Measurements from ENCODE around the gene NCOA5. TPM values are rescaled to one million over a fixed set of nuclear protein-coding genes. Genes with fewer than 3 reads are reported as not detected.
A peak's percentile ranks its signal among the peaks of the same experiment; 100 is the strongest.
"Not testable (repeated sequence)": the region's sequence is repeated elsewhere in the genome, so short reads cannot be mapped to it uniquely, and the experiment has no call there.

NCOA5 gene
- total and polyA plus RNA-seq, 9 of the 15 experiments (the other 6 are each of a cell fraction or from before 2014, with no cell fraction given) = 3.9 to 22.8 (median 13.8) TPM

- Histone ChIP-seq H3K36me3 (ENCODE audit: control insufficient read depth, insufficient read depth, low read length) (no peaks in the 10 kb centered on the region), H3K9me1 (ENCODE audit: control insufficient read depth, insufficient read depth, low read length) (no peaks in the 10 kb centered on the region), H4K20me1 (replicated peaks; ENCODE audit: control insufficient read depth, insufficient read depth, low read length) (peaks cover 5% of the 10 kb centered on the region; the same call in 1 of the 2 replicates), H3K4me1 (replicated peaks in 1 of 2; ENCODE audit: control insufficient read depth in 2 of 2, insufficient read depth in 2 of 2, low read length in 2 of 2) (peaks cover under 1 to 8% of the 10 kb centered on the region in 2 experiments; a peak in 2 of 5 replicates), H3K27ac (ENCODE audit: extremely low read depth, low read depth, low read length) (no peak overlapping the region), H3K9me3 (replicated peaks; ENCODE audit: control insufficient read depth, insufficient read depth, low read depth, low read length) (no peaks in the 10 kb centered on the region), H3K4me2 (ENCODE audit: insufficient read depth, low read length) (no peak overlapping the region), H3K27me3 (ENCODE audit: control insufficient read depth in 2 of 2, insufficient read depth in 2 of 2, low read length in 2 of 2) (peaks cover 5 to 9% of the 10 kb centered on the region in 2 experiments; a peak in 3 of 5 replicates), H3K9ac (ENCODE audit: insufficient read depth in 1 of 2, low read depth in 2 of 2, low read length in 2 of 2) (no peak overlapping the region), H2AFZ (ENCODE audit: low read depth, low read length) (no peak overlapping the region), H3K79me2 (ENCODE audit: control insufficient read depth, insufficient read depth, low read length) (peaks cover 11% of the 10 kb centered on the region), H3K4me3 (no peak overlapping the region)
- FAIRE-seq = no peak
- POLR2A ChIA-PET = no interaction called here
- in situ Hi-C loops (cut with MboI) = no loop called here
- CTCF ChIA-PET (ENCODE audit: low intra/inter-chr PET ratio) = no interaction called here
- ATAC-seq = no peak
- WGBS (ENCODE audit: insufficient coverage, low coverage, missing lambda C conversion rate) = 3% methylated on average over 2 of the region's 2 CpGs
- intact Hi-C loops (cut with micrococcal nuclease) = no loop called here
- DNase-seq (ENCODE audit: extremely low read depth in 1 of 4, low spot score in 3 of 4) = no peak
- no TSS peak for BruUV-seq (replicated peaks)
- TF ChIP-seq MNT (conservative IDR thresholded peaks at IDR 0.05) = no peak
- TF ChIP-seq CTCF (IDR thresholded peaks at IDR 0.05 in 2 of 3, conservative IDR thresholded peaks at IDR 0.05 in 1 of 3; ENCODE audit: insufficient read depth in 2 of 3, low read depth in 1 of 3, low read length in 3 of 3) = peak in 1 of 3 experiments; percentile 13; a peak in 1 of 6 replicates
Measured at GRCh38 chr20:46093531-46093930, 3.8 kb upstream of the NCOA5 start.

- POLR2A ChIA-PET = interaction anchor here (0.9 kb wide), 1 partner anchor 148 kb away, joined by 3 read pairs; no protein-coding TSS in a partner anchor
- FAIRE-seq; H3K27ac ChIP-seq (ENCODE audit: extremely low read depth, low read depth, low read length): not testable (repeated sequence)
Measured at GRCh38 chr20:46091622-46092535, 2.1 kb upstream of the NCOA5 start.

More at GRCh38 chr20:46091622-46092535, 2.1 kb upstream of the NCOA5 start:
- H3K27me3 ChIP-seq (ENCODE audit: control insufficient read depth in 2 of 2, insufficient read depth in 2 of 2, low read length in 2 of 2); in situ Hi-C loops (cut with MboI); CTCF ChIA-PET (ENCODE audit: low intra/inter-chr PET ratio); H3K4me3 ChIP-seq; intact Hi-C loops (cut with micrococcal nuclease); BruUV-seq (replicated peaks); H3K4me1 ChIP-seq (replicated peaks in 1 of 2; ENCODE audit: control insufficient read depth in 2 of 2, insufficient read depth in 2 of 2, low read length in 2 of 2); H2AFZ ChIP-seq (ENCODE audit: low read depth, low read length); DNase-seq (ENCODE audit: extremely low read depth in 1 of 4, low spot score in 3 of 4); H3K4me2 ChIP-seq (ENCODE audit: insufficient read depth, low read length); H3K9ac ChIP-seq (ENCODE audit: insufficient read depth in 1 of 2, low read depth in 2 of 2, low read length in 2 of 2); H3K9me3 ChIP-seq (replicated peaks; ENCODE audit: control insufficient read depth, insufficient read depth, low read depth, low read length); H4K20me1 ChIP-seq (replicated peaks; ENCODE audit: control insufficient read depth, insufficient read depth, low read length); ATAC-seq; H3K9me1 ChIP-seq (ENCODE audit: control insufficient read depth, insufficient read depth, low read length); H3K36me3 ChIP-seq (ENCODE audit: control insufficient read depth, insufficient read depth, low read length): not testable (repeated sequence)
- 76% methylated on average over 36 of the region's 52 CpGs for WGBS (ENCODE audit: insufficient coverage, low coverage, missing lambda C conversion rate)
- peaks cover 28% of the 10 kb centered on the region for H3K79me2 ChIP-seq (ENCODE audit: control insufficient read depth, insufficient read depth, low read length)
